GM18951 (cell line): ENCODE data around the gene PABPN1.

ENCODE experiments used
- POLR2A ChIP-seq: IDR thresholded peaks from 4 replicates; pipeline ENCODE4 v1.6.1; 2011; ENCODE audit warnings: mild to moderate bottlenecking; ENCODE audit not compliant: insufficient read length, insufficient read depth; ENCODE audit errors: extremely low read depth
- in situ Hi-C: fragments of 300-500 bp; cut with MboI; formaldehyde crosslinking; loops from one replicate; pipeline ENCODE4 v1.12.0; 2022; ENCODE audit warnings: low sequenced_read_pairs, mixed read lengths, inconsistent platforms; ENCODE audit not compliant: unreplicated experiment

The PABPN1 gene

DNA sequence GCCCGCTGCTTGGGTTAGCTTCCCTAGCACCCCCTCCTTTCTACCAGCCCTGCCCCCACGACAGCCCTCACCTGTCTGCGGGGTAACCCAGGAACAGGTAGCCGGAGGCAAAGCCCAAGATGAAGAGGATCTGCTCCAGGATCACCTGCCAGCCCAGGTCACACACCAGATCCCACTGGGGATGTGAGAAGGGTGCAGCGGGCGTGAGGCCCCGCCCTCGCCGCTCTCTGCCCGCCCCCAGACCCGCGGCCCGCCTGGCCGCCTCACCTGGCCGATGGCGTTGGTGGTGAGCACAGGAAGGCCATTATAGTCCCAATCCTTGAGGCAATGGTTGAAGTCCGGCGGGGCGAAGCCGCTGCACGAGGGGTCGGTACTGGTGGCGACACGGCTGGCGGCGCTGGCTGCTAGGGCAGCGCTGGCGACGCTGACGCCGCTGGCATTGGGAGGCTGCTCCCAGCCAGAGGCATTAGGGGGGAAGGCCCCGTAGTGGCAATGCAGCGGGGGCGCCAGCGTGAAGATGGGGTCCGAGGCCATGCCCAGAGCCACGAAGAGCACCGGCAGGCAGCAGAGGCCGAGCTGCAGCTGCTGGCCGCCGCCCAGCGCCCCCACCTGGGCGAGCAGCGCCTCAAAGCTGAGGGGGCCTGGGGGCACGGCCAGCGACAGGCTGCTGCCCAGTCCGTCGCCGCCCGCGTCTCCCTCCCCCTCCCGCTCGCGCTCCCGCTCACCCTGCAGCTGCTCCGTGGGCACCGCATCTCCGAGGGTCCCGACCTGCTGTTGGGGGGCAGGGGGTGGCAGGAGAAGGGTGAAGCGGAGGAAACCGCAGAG lies 30.6 kb downstream of the PABPN1 start:
- in situ Hi-C loops: no loop called here
- TF ChIP-seq POLR2A: no peak

DNA sequence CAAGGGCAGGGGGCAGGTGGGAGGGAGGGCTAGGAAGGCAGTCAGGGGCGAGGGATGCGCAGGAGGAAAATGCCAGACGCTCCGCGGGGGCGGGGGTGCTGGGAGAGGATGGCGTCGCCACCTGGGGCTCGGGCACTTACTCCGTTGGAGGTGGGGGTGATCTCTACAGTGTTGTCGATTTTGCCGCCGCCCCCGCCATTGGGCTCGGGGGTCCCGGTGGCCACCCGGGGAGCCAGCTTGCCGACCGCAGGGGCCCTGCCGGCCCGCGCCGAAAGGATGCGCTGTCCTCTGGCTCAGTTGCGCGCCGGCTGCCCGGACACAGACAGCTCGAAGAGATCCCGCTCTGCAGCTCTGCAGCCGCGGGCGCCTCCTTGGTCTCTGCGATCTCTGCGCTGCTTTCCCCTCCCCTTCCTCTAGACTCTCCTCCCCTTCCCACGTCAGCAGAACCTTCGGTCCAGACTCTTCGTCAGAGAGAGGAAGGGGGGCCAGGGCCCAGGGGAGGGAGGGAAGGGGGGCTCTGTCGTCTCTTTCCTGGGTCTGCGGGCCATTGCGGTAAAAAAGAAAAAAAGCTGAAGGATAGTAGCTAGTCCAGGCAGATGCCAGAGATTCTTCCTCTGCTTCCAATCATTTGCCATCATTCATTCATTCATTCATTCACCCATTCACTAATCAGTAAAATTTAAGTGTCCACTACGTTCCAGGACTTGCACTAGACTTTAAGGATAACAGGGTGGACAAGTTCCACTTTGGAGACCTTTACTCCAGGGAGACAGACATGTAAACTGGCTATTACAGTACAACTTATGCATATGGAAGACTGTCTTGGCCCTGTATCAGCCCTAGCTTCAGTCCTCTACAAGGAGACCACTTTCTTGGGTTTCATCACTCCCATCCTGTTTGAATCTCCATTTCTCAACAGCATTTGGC lies 31.5 kb downstream of the PABPN1 start, which contains the start of gene SLC22A17:
TSS of gene SLC22A17 (minus strand) at position 382 of the 927 bp plus-strand sequence.
- in situ Hi-C loops: no loop called here

GRCh38 chr14:23353433-23353780 lies 32.1 kb downstream of the PABPN1 start:
- in situ Hi-C loops: no loop called here
- TF ChIP-seq POLR2A: no peak

More for the DNA sequence above, 31.5 kb downstream of the PABPN1 start, which contains the start of gene SLC22A17:
- no peak for TF ChIP-seq POLR2A

GRCh38 chr14:23354990-23355389 lies 33.7 kb downstream of the PABPN1 start:
- no peak for TF ChIP-seq POLR2A
- in situ Hi-C loops: no loop called here

DNA sequence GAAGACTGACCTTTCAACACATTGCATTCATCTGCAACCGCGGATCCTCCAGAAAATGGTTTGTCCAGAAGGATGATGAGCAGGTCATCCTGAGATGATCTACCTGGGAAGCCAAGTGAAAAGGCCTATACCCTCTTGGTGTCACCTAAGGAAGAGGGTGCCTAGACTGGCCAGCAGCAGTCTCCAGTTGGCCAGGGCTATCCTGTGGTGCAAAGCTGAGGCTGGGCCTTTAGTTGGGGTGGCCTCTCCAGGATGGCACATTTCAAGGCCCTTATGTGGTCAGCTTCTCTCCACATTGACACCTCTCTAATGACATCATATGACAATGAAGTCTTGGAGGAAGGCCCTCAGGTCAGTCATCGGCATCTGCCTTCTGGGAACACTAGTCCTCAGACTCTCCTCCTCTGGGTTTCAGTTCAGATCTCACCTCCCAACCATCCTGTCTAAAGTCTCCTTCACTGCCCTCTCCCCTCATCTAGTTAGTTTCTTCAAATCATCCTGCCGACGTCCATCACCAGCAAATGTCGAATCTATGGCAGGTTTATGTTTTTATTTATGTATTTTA lies 34.7 kb downstream of the PABPN1 start:
- in situ Hi-C loops: no loop called here

GRCh38 chr14:23356662-23357061 lies 35.4 kb downstream of the PABPN1 start:
- in situ Hi-C loops: no loop called here
- TF ChIP-seq POLR2A: no peak

More for the DNA sequence above, 34.7 kb downstream of the PABPN1 start:
- no peak for TF ChIP-seq POLR2A

DNA sequence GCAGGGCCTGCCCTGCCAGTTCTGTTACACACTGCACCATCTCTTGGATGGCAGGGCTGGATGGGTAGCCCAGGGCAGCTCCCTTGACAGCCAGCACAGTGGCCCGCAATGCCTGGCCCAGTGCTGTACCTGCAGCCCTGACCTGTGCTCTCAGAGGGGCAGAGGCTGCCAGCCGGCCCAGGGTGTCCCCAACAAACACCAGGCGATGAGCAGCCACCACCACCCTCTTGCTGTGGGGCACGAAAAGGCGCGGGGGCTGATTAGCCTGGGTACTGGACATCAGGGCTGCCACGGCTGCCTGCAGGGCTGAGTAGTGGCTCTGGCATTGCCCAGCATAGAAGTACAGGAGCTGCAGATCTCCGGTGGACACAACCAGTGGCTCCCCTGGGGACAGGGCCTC lies 36.0 kb downstream of the PABPN1 start:
- in situ Hi-C loops: no loop called here
- no peak for TF ChIP-seq POLR2A

DNA sequence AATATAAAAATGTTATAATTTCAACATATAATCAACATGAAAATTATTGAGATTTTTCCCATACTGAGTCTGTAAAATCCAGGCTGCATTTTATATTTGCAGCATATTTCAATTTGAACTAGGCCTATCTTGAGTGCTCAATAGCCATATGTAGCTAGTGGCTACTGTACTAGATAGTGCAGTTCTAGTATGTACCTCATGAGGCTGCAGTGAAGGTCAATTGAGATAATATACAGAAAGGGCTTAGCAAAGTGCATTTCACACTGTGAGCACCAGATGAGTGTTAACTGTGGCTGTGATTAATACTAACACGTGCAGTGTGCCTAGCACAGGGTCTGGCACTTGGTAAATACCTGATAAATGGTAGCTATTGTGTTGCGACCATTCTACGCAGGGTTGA lies 36.8 kb downstream of the PABPN1 start:
- TF ChIP-seq POLR2A: no peak
- in situ Hi-C loops: no loop called here

DNA sequence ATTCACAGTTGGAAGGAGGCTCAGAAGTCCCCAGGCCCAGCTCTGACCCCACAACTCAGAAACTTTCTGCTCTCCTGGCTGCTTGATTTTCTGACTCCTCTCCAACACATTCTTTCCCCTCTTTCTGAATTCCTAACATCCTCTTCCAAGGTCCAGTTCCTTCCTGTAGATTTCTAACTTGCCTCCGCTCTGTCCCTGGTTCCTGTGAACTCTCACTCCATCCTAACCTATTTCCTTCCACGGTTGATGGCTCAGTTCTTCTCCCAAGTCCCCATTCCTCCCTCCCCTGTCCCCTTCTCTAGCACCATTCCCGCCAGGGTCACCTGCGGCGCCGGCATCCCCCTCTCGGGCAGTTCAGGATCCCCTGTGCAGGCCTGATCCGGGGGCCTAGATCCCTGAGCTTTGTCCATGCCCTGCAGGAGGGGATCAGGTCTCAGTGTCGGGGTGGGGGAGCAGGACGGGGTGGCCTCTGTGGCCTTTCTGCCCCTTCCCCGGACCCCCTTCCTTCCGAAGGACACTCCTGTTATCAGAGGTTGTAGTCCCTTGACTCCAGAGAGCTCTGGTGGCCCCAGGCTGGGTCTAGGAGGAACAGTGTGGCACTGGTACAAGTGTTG lies 37.4 kb downstream of the PABPN1 start:
- in situ Hi-C loops: no loop called here
- TF ChIP-seq POLR2A: no peak

DNA sequence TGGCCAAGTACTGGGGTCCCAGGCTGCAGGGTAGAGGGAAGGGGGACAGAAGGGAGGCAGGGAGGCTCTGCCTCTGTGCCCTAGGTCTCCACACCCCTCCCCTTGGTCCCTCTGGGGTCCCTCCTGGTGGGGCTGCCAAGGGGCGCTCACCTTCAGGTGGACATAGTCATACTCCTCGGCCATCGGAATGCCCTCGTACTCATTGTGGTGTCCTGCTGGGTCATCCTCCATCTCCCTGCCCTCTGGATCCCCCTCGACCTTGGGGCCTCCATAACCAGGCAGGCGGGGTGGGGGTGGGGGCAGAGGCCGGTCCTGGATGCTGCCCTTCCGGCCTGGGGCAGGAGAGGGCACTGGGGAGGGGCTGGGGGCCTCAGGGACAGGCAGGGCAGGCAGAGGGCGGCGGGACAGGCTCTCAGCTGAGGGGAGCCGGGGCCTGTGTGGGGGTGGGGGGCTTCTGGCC lies 37.9 kb downstream of the PABPN1 start:
- in situ Hi-C loops: no loop called here
- no peak for TF ChIP-seq POLR2A

- TF ChIP-seq POLR2A: no peak
- in situ Hi-C loops: no loop called here
Measured at GRCh38 chr14:23359722-23360447, 38.6 kb downstream of the PABPN1 start.

- TF ChIP-seq POLR2A: no peak
- in situ Hi-C loops: no loop called here
Measured at GRCh38 chr14:23360496-23360895, 39.2 kb downstream of the PABPN1 start.
